ENCODE measurements around the gene ASIC5.

ASIC5 gene

GRCh38 chr4:155887045-155887444 lies 21.0 kb upstream of the ASIC5 start:
- DNase-seq (ENCODE audit: low read depth): no peak
- no peak overlapping the region for H3K4me3 ChIP-seq (ENCODE audit: low read depth, low read length)
- TF ChIP-seq POLR2A (IDR thresholded peaks at IDR 0.05; ENCODE audit: extremely low read depth, insufficient read length) (no peak), MAX (IDR thresholded peaks at IDR 0.05; ENCODE audit: low read depth, low read length) (no peak)

DNA sequence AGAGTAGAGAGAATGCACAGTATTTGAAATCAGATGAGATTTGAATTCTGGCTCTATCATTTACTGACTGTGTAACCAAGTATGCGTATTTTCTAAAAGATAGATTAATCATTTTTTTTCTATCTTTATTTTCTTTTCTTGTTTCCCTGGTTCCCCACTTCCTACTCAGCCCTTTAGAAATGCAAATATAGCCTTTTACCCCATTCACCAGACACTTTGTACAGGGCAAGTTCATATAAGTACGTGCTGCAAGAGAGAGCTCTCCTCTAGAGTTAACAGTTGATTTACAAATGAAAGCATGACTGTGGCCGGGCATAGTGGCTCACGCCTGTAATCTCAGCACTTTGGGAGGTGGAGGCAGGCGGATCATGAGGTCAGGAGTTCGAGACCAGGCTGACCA lies 19.6 kb upstream of the ASIC5 start:
- no peak for DNase-seq (ENCODE audit: low read depth)
- no peak overlapping the region for H3K4me3 ChIP-seq (ENCODE audit: low read depth, low read length)
- TF ChIP-seq MAX (IDR thresholded peaks at IDR 0.05; ENCODE audit: low read depth, low read length): no peak

DNA sequence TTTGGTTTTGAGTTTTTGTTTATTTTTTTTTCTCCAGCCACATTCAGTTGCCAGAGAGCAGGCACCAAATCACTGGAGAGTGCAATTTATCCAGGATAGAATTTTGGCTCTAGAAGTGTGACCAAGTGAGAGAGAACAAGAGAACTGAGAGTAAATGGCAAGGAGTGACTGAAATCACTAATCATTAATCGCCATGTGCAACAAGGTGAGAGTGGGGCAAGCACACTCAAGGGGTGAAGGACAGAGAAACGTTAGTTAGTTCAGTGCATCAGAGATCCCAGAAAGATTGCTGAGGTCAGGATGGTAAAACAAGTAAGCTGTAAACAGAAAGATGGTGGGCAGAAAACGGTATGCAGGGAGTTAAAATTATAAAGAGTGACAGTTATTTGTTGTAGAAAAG lies 17.8 kb upstream of the ASIC5 start:
- H3K4me3 ChIP-seq (ENCODE audit: low read depth, low read length): no peak overlapping the region
- TF ChIP-seq MAX (IDR thresholded peaks at IDR 0.05; ENCODE audit: low read depth, low read length): no peak
- TF ChIP-seq POLR2A (IDR thresholded peaks at IDR 0.05; ENCODE audit: extremely low read depth, insufficient read length): no peak
- TF ChIP-seq, protein P1, sequence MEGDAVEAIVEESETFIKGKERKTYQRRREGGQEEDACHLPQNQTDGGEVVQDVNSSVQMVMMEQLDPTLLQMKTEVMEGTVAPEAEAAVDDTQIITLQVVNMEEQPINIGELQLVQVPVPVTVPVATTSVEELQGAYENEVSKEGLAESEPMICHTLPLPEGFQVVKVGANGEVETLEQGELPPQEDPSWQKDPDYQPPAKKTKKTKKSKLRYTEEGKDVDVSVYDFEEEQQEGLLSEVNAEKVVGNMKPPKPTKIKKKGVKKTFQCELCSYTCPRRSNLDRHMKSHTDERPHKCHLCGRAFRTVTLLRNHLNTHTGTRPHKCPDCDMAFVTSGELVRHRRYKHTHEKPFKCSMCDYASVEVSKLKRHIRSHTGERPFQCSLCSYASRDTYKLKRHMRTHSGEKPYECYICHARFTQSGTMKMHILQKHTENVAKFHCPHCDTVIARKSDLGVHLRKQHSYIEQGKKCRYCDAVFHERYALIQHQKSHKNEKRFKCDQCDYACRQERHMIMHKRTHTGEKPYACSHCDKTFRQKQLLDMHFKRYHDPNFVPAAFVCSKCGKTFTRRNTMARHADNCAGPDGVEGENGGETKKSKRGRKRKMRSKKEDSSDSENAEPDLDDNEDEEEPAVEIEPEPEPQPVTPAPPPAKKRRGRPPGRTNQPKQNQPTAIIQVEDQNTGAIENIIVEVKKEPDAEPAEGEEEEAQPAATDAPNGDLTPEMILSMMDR (IDR thresholded peaks at IDR 0.05; ENCODE audit: low read depth, low read length): no peak
- no peak for TF ChIP-seq MYC (IDR thresholded peaks at IDR 0.05; ENCODE audit: low read depth, low read length)
- DNase-seq (ENCODE audit: low read depth): no peak

- H3K4me3 ChIP-seq (ENCODE audit: low read depth, low read length): no peak overlapping the region
- DNase-seq (ENCODE audit: low read depth): no peak
- TF ChIP-seq MAX (IDR thresholded peaks at IDR 0.05; ENCODE audit: low read depth, low read length) (no peak), POLR2A (IDR thresholded peaks at IDR 0.05; ENCODE audit: extremely low read depth, insufficient read length) (no peak), MYC (IDR thresholded peaks at IDR 0.05; ENCODE audit: low read depth, low read length) (no peak)
- TF ChIP-seq, protein P1 (IDR thresholded peaks at IDR 0.05; ENCODE audit: low read depth, low read length): no peak
These were observed 15.5 kb upstream of the ASIC5 start for GRCh38 chr4:155881555-155881954.

GRCh38 chr4:155879767-155880166 lies 13.7 kb upstream of the ASIC5 start:
- H3K4me3 ChIP-seq (ENCODE audit: low read depth, low read length): no peak overlapping the region
- DNase-seq (ENCODE audit: low read depth): no peak
- TF ChIP-seq MAX (IDR thresholded peaks at IDR 0.05; ENCODE audit: low read depth, low read length): no peak
- TF ChIP-seq POLR2A (IDR thresholded peaks at IDR 0.05; ENCODE audit: extremely low read depth, insufficient read length): no peak
- no peak for TF ChIP-seq MYC (IDR thresholded peaks at IDR 0.05; ENCODE audit: low read depth, low read length)

DNA sequence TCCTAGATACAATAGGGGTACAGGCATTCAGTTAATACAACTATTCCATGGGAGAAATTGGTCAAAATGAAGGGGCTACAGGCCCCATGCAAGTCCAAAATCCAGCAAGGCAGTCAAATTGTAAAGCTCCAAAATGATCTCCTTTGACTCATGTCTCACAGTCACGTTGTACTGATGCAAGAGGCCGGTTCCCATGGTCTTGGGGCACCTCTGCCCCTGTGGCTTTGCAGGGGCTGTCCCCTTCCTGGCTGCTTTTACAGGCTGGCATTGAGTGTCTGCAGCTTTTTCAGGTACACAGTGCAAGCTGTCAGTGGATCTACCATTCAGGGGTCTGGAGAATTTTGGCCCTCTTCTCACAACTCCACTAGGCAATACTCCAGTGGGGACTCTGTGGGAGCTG lies 12.5 kb upstream of the ASIC5 start:
- no peak for TF ChIP-seq POLR2A (IDR thresholded peaks at IDR 0.05; ENCODE audit: extremely low read depth, insufficient read length)
- no peak for DNase-seq (ENCODE audit: low read depth)
- H3K4me3 ChIP-seq (ENCODE audit: low read depth, low read length): no peak overlapping the region

GRCh38 chr4:155877971-155878370 lies 11.9 kb upstream of the ASIC5 start:
- TF ChIP-seq MYC (IDR thresholded peaks at IDR 0.05; ENCODE audit: low read depth, low read length) (no peak), POLR2A (IDR thresholded peaks at IDR 0.05; ENCODE audit: extremely low read depth, insufficient read length) (no peak), MAX (IDR thresholded peaks at IDR 0.05; ENCODE audit: low read depth, low read length) (no peak)
- TF ChIP-seq, protein P1 (IDR thresholded peaks at IDR 0.05; ENCODE audit: low read depth, low read length): no peak
- no peak overlapping the region for H3K4me3 ChIP-seq (ENCODE audit: low read depth, low read length)
- DNase-seq (ENCODE audit: low read depth): no peak

- DNase-seq (ENCODE audit: low read depth): no peak
- H3K4me3 ChIP-seq (ENCODE audit: low read depth, low read length): no peak overlapping the region
- TF ChIP-seq, protein P1 (IDR thresholded peaks at IDR 0.05; ENCODE audit: low read depth, low read length): no peak
- no peak for TF ChIP-seq POLR2A (IDR thresholded peaks at IDR 0.05; ENCODE audit: extremely low read depth, insufficient read length)
- no peak for TF ChIP-seq MAX (IDR thresholded peaks at IDR 0.05; ENCODE audit: low read depth, low read length)
- no peak for TF ChIP-seq MYC (IDR thresholded peaks at IDR 0.05; ENCODE audit: low read depth, low read length)
These were observed 9.8 kb upstream of the ASIC5 start for GRCh38 chr4:155875878-155876277.
